Neural cell (in vitro differentiated cells): ENCODE data around the gene PDE2A.

Source experiments
- EP300 ChIP-seq: fragments of 450-650 bp; conservative IDR thresholded peaks from 2 replicates; pipeline ENCODE4 v1.6.1; 2014; ENCODE audit warnings: antibody characterized with exemption, mild to moderate bottlenecking, moderate library complexity; ENCODE audit not compliant: poor library complexity, severe bottlenecking
- EZH2 ChIP-seq: fragments of 200-600, 300-800 bp; shearing (Covaris generic), sonication (generic); IDR thresholded peaks from 2 replicates; pipeline ENCODE4 v1.6.1; 2014; ENCODE audit warnings: antibody characterized with exemption, low read length, borderline replicate concordance, mild to moderate bottlenecking; ENCODE audit not compliant: insufficient read depth, poor library complexity, severe bottlenecking
- POLR2AphosphoS5 ChIP-seq: IDR thresholded peaks from 2 replicates; pipeline ENCODE4 v1.6.1; 2012
- RAD21 ChIP-seq: fragments of 450-650 bp; conservative IDR thresholded peaks from 2 replicates; pipeline ENCODE4 v1.6.1; 2014; ENCODE audit warnings: antibody characterized with exemption, mild to moderate bottlenecking, moderate library complexity
- SMC3 ChIP-seq: fragments of 450-650 bp; conservative IDR thresholded peaks from 2 replicates; pipeline ENCODE4 v1.6.1; 2014; ENCODE audit warnings: antibody characterized with exemption, mild to moderate bottlenecking, moderate library complexity; ENCODE audit not compliant: poor library complexity
- TAF1 ChIP-seq: IDR thresholded peaks from 2 replicates; pipeline ENCODE4 v1.6.1; 2012; ENCODE audit warnings: low read depth
- TF ChIP-seq, protein P1 (sequence below): fragments of 450-650 bp; IDR thresholded peaks from 2 replicates; pipeline ENCODE4 v1.5.1; 2014; ENCODE audit warnings: antibody characterized with exemption, mild to moderate bottlenecking, moderate library complexity; ENCODE audit not compliant: poor library complexity, severe bottlenecking
- TF ChIP-seq, protein P2 (sequence below): IDR thresholded peaks from 2 replicates; pipeline ENCODE4 v1.6.1; 2012; ENCODE audit warnings: borderline replicate concordance

DNA sequence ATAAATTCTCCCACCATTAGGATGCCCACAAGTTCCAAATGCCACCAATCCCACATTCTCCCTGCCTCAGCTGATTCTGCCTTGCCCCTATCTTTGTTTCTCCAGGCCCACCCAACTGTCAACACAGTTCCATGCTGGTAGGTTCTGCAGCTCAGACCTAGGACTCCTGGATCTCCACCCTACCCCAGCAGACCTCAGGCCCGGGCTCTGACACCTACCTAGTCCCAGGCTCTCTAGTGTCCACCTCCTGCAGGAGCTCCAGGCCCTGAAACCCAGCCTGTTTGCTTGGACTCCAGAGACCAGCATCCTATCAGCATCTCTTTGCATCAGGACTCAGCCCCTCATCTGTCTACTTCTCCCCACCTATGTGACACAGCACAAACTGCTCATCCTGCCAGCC, 86.5 kb downstream of the PDE2A start:
- TF ChIP-seq, protein P1, sequence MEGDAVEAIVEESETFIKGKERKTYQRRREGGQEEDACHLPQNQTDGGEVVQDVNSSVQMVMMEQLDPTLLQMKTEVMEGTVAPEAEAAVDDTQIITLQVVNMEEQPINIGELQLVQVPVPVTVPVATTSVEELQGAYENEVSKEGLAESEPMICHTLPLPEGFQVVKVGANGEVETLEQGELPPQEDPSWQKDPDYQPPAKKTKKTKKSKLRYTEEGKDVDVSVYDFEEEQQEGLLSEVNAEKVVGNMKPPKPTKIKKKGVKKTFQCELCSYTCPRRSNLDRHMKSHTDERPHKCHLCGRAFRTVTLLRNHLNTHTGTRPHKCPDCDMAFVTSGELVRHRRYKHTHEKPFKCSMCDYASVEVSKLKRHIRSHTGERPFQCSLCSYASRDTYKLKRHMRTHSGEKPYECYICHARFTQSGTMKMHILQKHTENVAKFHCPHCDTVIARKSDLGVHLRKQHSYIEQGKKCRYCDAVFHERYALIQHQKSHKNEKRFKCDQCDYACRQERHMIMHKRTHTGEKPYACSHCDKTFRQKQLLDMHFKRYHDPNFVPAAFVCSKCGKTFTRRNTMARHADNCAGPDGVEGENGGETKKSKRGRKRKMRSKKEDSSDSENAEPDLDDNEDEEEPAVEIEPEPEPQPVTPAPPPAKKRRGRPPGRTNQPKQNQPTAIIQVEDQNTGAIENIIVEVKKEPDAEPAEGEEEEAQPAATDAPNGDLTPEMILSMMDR, result no peak
- TF ChIP-seq EZH2, result no peak
- no peak for TF ChIP-seq EP300
- TF ChIP-seq, protein P2, sequence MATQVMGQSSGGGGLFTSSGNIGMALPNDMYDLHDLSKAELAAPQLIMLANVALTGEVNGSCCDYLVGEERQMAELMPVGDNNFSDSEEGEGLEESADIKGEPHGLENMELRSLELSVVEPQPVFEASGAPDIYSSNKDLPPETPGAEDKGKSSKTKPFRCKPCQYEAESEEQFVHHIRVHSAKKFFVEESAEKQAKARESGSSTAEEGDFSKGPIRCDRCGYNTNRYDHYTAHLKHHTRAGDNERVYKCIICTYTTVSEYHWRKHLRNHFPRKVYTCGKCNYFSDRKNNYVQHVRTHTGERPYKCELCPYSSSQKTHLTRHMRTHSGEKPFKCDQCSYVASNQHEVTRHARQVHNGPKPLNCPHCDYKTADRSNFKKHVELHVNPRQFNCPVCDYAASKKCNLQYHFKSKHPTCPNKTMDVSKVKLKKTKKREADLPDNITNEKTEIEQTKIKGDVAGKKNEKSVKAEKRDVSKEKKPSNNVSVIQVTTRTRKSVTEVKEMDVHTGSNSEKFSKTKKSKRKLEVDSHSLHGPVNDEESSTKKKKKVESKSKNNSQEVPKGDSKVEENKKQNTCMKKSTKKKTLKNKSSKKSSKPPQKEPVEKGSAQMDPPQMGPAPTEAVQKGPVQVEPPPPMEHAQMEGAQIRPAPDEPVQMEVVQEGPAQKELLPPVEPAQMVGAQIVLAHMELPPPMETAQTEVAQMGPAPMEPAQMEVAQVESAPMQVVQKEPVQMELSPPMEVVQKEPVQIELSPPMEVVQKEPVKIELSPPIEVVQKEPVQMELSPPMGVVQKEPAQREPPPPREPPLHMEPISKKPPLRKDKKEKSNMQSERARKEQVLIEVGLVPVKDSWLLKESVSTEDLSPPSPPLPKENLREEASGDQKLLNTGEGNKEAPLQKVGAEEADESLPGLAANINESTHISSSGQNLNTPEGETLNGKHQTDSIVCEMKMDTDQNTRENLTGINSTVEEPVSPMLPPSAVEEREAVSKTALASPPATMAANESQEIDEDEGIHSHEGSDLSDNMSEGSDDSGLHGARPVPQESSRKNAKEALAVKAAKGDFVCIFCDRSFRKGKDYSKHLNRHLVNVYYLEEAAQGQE, result no peak
- TF ChIP-seq RAD21, result no peak
- TF ChIP-seq TAF1, result no peak
- no peak for TF ChIP-seq POLR2AphosphoS5
- no peak for TF ChIP-seq SMC3
